22Rv1 (cell line): Measurements from ENCODE around the gene GID4.

Source experiments
- ZFX ChIP-seq: fragments of 450-650 bp; IDR thresholded peaks from 2 replicates; pipeline ENCODE4 v1.6.1; 2017; ENCODE audit warnings: antibody characterized with exemption, borderline replicate concordance
- TF ChIP-seq, protein P1 (sequence below): fragments of 450-650 bp; IDR thresholded peaks from 2 replicates; pipeline ENCODE4 v1.5.1; 2017; ENCODE audit warnings: mild to moderate bottlenecking

- TF ChIP-seq, protein P1, sequence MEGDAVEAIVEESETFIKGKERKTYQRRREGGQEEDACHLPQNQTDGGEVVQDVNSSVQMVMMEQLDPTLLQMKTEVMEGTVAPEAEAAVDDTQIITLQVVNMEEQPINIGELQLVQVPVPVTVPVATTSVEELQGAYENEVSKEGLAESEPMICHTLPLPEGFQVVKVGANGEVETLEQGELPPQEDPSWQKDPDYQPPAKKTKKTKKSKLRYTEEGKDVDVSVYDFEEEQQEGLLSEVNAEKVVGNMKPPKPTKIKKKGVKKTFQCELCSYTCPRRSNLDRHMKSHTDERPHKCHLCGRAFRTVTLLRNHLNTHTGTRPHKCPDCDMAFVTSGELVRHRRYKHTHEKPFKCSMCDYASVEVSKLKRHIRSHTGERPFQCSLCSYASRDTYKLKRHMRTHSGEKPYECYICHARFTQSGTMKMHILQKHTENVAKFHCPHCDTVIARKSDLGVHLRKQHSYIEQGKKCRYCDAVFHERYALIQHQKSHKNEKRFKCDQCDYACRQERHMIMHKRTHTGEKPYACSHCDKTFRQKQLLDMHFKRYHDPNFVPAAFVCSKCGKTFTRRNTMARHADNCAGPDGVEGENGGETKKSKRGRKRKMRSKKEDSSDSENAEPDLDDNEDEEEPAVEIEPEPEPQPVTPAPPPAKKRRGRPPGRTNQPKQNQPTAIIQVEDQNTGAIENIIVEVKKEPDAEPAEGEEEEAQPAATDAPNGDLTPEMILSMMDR: no peak
- TF ChIP-seq ZFX: no peak
These were observed 19.4 kb upstream of the GID4 start for GRCh38 chr17:18019838-18020154.
